Lower leg skin (tissue), 3 donors: ENCODE data around the gene PSMD7.

Source experiments
- POLR2A ChIP-seq, 2 donors: fragments of 450-650 bp; IDR thresholded peaks; one replicate each; pipeline ENCODE4 v1.6.1; 2016 to 2017; ENCODE audit warnings: antibody characterized with exemption in 2 of 2, mild to moderate bottlenecking in 1 of 2, moderate library complexity in 1 of 2
- TF ChIP-seq, protein P1 (sequence below), 3 donors: fragments of 450-650 bp; IDR thresholded peaks; one replicate each; pipeline ENCODE4 v1.5.1; 2016; ENCODE audit warnings: antibody characterized with exemption in 3 of 3, mild to moderate bottlenecking in 3 of 3, moderate library complexity in 2 of 3

DNA sequence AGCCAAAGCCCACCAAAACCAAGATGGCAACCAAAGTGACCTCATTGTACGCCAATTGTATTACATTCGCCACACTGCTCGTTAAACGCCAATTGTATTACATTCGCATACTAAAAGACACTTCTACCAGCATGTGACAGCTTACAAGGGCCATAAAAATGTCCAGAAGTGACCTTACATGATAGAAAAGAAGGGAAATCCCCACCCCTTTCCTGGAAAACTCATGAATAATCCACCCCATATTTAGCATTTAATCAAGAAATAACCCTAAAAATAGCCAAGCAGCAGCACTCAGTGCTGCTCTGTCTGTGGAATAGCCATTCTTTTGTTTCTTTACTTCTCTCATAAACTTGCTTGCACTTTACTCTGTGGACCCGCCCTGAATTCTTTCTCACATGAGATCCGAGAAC is 25.7 kb downstream of the PSMD7 start:
- TF ChIP-seq, protein P1, sequence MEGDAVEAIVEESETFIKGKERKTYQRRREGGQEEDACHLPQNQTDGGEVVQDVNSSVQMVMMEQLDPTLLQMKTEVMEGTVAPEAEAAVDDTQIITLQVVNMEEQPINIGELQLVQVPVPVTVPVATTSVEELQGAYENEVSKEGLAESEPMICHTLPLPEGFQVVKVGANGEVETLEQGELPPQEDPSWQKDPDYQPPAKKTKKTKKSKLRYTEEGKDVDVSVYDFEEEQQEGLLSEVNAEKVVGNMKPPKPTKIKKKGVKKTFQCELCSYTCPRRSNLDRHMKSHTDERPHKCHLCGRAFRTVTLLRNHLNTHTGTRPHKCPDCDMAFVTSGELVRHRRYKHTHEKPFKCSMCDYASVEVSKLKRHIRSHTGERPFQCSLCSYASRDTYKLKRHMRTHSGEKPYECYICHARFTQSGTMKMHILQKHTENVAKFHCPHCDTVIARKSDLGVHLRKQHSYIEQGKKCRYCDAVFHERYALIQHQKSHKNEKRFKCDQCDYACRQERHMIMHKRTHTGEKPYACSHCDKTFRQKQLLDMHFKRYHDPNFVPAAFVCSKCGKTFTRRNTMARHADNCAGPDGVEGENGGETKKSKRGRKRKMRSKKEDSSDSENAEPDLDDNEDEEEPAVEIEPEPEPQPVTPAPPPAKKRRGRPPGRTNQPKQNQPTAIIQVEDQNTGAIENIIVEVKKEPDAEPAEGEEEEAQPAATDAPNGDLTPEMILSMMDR (IDR thresholded peaks at IDR 0.05), result no peak
- TF ChIP-seq POLR2A (IDR thresholded peaks at IDR 0.05), result no peak
